GM21717 (cell line): ENCODE data around the gene SLC39A2.
"Not testable (repeated sequence)": the region's sequence is repeated elsewhere in the genome, so short reads cannot be mapped to it uniquely, and the experiment has no call there.

ENCODE experiments used
- ATAC-seq: cut with Tn5 transposase; IDR thresholded peaks from one replicate; pipeline ENCODE4 v1.9.1; 2021; ENCODE audit warnings: mild to moderate bottlenecking, moderate library complexity; ENCODE audit not compliant: unreplicated experiment

The SLC39A2 gene

GRCh38 chr14:21024585-21025370, 25.7 kb downstream of the SLC39A2 start, which contains the start of gene NDRG2:
TSS of gene NDRG2 (minus strand) at chr14:21025061. CDS start at chr14:21023315, 1,746 bp downstream.
- no peak for ATAC-seq

- ATAC-seq, result no peak
These were observed 26.5 kb downstream of the SLC39A2 start for GRCh38 chr14:21025371-21026273.

GRCh38 chr14:21026274-21026987, 27.3 kb downstream of the SLC39A2 start:
- no peak for ATAC-seq

GRCh38 chr14:21026988-21027315, 27.9 kb downstream of the SLC39A2 start:
- ATAC-seq, result no peak

- no peak for ATAC-seq
These were observed 30.8 kb downstream of the SLC39A2 start, which contains the start of gene TPPP2 for GRCh38 chr14:21029917-21030316. TSS of gene TPPP2 (plus strand) at chr14:21030217. CDS start at chr14:21030582, 365 bp downstream.

DNA sequence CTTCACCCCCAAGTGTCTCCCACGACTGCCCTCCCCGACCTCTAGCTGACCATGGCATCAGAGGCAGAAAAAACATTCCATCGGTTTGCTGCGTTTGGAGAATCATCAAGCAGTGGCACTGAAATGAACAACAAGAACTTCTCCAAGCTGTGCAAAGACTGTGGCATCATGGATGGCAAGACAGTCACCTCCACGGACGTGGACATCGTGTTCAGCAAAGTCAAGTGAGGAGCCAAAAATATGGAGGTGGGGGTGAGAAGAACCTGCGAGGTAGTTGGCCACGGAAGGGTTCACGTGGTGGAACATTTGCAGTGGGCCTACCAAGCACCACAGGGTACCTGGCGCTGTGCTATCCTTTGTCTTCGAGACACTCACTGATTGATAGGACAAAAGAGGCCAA, 31.4 kb downstream of the SLC39A2 start:
- no peak for ATAC-seq

GRCh38 chr14:21032326-21033132, 33.4 kb downstream of the SLC39A2 start:
- no peak for ATAC-seq

DNA sequence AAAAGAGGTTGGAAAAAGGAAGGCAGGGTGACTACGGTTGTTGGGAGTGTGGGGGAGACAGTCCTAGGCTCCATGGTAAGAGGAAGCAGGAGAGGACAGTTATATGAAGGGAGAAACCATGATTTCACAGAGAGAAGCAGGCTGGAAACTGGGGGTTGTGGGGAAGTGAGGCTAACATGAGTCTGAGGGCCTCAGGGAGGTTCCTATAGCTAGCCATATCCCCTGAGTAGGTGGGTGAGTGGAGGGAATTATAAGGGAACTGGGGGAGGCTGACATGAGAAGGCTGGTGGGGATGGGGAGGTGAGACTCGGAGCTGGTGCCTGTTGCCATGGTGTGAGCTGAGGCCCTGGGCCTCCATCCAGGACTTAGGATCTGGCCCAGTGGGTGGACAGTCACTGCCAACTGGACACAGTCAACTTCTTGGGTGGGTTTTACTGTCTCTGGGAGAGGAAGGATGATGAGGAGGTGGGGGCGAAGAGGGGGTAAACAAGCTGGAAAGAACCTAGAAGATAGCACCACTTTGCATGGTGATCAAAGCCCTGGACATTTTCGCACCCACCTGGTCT, 34.1 kb downstream of the SLC39A2 start:
- ATAC-seq, result no peak

DNA sequence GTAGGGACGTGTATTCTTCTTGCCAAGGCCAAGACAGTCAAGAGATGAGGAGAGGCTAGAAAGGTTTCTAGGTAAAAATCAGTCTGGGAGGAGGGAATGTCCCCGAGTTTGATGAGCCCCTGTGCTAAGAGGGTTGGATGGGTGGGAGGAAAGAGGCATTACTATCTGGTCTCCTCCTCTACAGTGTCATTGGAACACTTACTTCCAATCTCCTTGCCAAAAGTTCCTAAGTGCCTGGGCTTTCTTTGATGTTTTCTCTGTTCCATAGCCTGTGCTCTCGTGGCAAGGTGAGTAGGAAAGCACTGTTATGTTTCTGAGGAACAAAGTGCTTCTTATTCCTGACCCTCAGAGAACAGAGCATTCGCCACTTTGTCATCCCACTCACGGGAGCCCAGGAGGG, 35.6 kb downstream of the SLC39A2 start, which contains the start of gene RNASE13:
TSS of gene RNASE13 (minus strand) at position 101 of the 400 bp plus-strand sequence. CDS start 519 bp downstream, outside the sequence.
- ATAC-seq, result no peak

GRCh38 chr14:21036751-21037150, 37.7 kb downstream of the SLC39A2 start:
- ATAC-seq, result no peak

- no peak for ATAC-seq
These were observed 38.1 kb downstream of the SLC39A2 start for GRCh38 chr14:21037156-21037555.

DNA sequence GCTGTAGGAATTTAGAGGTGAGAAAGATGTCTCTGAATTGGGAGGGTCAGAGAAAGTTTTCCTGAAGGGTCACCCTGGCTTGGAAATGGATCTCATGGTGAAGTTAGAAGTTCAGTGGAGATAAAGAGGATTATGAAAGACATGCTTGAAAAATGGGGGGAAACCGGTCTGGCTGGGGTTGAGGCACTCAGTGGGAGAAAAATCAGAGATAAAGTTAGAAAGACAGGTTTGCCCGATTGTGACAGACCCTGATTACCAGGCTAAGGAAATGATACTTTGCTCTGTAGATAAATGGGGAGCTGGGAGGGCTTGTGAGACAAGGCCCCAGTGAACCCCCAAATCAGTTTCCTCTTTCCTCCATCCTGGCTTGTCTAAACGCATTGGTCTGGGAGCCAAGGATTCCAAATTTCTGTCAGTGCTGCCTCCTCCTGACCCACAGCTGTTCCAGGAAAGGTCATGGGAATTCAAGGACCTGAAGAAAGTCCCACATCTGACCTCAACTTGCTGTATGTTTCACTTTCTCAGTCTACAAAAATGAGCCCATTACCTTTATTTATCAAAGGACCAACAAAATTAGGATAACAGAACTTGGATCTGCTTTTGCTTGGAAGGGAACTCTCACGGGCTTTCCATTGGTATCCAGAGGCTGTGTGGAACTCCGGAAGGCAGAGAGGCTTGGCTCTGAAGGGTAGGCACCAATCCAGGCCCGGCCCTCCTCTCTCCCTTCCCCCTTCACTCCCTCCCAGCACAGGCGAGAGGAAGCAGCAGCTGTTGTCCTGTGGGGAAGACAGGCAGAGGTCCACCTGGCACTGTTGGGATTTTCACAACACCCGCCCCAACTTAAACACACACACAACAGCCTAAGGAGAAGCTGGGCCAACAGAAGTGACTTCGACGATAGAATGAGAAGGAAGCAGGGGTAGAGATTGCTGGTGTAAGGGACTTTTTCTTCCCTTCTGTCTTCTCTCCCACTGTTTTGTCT, 39.6 kb downstream of the SLC39A2 start:
- ATAC-seq, result no peak

DNA sequence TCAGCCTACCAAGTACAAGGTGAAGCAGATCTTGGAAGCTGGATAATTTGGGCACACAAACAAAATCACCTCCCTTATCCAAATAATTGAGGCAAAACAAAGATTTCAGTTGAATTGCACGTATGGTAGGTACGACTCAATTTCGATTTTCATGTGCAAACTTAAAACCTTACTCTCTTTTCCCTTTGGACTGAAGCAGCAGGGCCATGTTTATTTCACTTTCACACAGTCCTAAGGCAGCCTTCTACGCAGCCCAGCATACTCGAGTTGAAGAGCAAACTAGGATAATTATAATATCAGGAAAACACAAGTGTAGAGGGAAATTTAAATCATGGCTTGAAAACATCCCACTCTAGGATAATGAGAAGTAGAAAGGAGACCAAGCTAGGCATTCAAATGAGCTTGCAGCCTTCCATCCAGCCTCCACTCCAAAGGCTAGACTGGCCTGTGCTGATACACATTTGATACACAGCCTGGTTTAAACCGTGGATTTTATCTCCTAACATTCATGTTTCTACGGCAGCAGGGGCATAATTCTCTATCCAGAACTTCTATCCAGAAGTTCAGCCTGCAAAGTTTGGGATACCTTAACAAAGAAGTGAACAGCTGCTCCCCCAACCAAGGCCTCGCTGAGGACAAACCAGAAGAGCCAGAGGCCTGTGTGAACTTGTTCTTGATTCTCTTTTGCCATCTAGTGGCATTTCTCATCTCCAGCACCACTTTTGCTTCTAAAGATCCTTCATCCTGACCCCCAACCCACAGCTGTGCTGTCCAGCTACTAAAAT, 40.7 kb downstream of the SLC39A2 start:
- no peak for ATAC-seq

DNA sequence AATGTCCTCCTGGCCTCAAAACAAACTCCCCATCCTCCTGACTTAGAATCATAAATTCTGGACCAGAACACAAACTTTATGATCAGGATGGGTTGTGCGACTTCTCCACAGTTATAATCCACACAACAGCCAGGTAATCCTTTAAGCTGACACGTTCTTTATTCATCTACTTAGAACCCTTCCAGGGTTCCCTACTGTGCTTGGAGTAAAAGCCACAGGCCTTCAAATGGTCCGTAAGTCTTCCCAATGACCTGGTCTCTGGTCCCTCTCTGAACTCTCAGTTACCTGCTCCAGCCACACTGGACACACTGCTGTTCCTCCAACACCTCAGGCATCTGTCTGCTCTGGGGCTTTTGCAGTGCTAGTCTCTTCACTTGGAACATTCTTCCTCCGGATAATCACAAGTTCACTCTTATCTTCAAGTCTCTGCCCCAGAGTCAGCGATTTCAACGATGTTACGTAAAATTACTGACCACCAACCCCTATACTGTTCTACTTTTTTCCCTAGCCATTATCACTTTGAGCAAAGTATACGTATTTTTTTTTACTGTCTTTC, 41.4 kb downstream of the SLC39A2 start:
- ATAC-seq, result no peak

DNA sequence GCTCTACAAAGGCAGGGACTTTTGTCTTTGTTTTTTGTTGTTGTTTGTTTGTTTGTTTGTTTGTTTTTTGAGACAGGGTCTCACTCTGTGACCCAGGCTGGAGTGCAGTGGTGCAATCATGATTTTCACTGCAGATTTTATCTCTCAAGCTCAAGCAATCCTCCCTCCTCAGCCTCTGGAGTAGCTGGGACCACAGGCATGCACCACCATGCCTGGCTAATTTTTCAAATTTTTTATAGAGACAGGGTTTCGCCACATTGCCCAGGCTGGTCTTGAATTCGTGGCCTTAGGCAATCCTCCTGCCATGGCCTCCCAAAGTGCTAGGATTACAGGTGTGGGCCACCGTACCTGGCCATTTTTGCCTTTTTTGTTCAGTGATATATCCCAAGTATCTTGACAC, 41.8 kb downstream of the SLC39A2 start:
- ATAC-seq, result not testable (repeated sequence)

DNA sequence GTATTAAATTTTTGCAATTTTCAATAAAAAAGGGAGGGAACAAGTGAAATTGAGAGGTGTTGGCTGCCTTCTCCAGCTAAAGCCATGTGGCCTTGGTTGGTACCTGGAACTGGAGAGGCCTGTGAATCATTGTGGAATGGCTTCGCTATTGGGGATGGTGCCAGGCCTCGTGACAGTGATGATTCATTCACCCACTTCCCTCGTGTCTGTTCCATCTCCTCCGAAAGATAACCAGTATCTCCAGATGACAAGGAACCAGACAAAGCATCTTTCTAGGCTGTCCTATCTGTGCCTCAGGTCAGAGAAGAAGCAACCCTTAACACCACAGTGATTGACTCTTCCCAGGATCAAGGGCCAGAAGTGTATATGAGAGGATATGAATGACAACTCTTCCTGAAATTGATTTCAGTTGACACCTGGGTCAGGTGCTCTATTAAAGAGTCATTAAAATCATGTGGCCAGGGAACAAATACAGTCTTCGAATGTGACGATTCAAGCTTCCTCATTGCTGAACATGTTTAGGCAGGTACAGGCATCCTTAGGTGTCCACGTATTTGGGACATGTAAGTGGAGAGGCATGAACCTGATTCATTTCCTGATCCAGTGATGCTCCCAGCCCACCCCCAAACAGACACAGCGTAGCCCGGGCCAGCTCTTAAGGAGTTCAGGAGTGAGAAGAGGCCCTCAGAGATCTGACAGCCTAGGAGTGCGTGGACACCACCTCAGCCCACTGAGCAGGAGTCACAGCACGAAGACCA, 42.8 kb downstream of the SLC39A2 start, which contains the start of gene RNASE7:
TSS of gene RNASE7 (plus strand) at position 687 of the 758 bp plus-strand sequence. CDS start 631 bp downstream, outside the sequence.
- ATAC-seq, result no peak

DNA sequence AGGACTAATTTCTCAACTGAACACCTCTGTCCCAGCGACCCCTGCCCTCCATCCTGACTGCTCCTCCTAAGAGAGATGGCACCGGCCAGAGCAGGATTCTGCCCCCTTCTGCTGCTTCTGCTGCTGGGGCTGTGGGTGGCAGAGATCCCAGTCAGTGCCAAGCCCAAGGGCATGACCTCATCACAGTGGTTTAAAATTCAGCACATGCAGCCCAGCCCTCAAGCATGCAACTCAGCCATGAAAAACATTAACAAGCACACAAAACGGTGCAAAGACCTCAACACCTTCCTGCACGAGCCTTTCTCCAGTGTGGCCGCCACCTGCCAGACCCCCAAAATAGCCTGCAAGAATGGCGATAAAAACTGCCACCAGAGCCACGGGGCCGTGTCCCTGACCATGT, 43.8 kb downstream of the SLC39A2 start:
- no peak for ATAC-seq
